Activated T-helper 2 cell treated with anti-CD3 and anti-CD28 coated beads, Interferon-gamma antibody, Interleukin-2, Interleukin-4, amounts not matched to agents 10 μg/mL and 5 μg/mL and 100 μg/mL, durations not matched to agents 14 hours and 24 hours and 36 hours (primary cell): ENCODE results near the gene OMA1. TPM values are rescaled to one million over a fixed set of nuclear protein-coding genes. Genes with fewer than 3 reads are reported as not detected.
A peak's percentile ranks its signal among the peaks of the same experiment; 100 is the strongest.
"Not testable (repeated sequence)": the region's sequence is repeated elsewhere in the genome, so short reads cannot be mapped to it uniquely, and the experiment has no call there.

Experiments used
- DNase-seq: peaks from one replicate; pipeline ENCODE4 v3.0.0; 2021; ENCODE audit warnings: low spot score
- H3K27ac Mint-ChIP-seq: one replicate; pipeline ENCODE4 v1.8.0; 2021; ENCODE audit warnings: mixed read lengths
- H3K27me3 Mint-ChIP-seq: one replicate; pipeline ENCODE4 v1.8.0; 2021; ENCODE audit warnings: low read depth, mixed read lengths
- H3K36me3 Mint-ChIP-seq: one replicate; pipeline ENCODE4 v1.8.0; 2021; ENCODE audit warnings: low read depth, mixed read lengths
- H3K4me1 Mint-ChIP-seq: one replicate; pipeline ENCODE4 v1.8.0; 2021; ENCODE audit warnings: low read depth, mixed read lengths
- H3K4me3 Mint-ChIP-seq: one replicate; pipeline ENCODE4 v1.8.0; 2021; ENCODE audit warnings: low read depth, mild to moderate bottlenecking, moderate library complexity, mixed read lengths
- H3K9me3 Mint-ChIP-seq: one replicate; pipeline ENCODE4 v1.8.0; 2021; ENCODE audit warnings: mixed read lengths
- intact Hi-C: fragments of 100-400 bp; cut with micrococcal nuclease; formaldehyde crosslinking; loops from one replicate; pipeline ENCODE4 v1.15.1; 2023
- total RNA-seq: library from RNA; stranded (reverse); gene quantifications from 2 replicates; pipeline ENCODE4 v1.2.3, GENCODE V29; 2022

OMA1 gene
- total RNA-seq, 1 donor from 2014 or later, result 10.2 TPM

DNA sequence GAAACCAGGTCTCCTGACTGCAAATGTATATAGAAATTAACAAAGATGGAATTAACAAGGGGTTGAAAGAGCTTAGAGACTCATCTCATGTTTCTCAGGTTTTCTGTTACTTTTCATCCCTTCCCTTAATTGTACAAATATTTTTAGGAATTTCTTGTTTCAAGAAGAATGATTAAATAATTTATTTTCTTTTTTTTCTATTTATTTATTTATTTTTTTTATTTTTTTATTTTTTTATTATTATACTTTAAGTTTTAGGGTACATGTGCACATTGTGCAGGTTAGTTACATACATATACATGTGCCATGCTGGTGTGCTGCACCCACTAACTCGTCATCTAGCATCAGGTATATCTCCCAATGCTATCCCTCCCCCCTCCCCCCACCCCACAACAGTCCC is 35.6 kb upstream of the OMA1 start:
- H3K36me3 Mint-ChIP-seq, H3K27ac Mint-ChIP-seq, DNase-seq, H3K9me3 Mint-ChIP-seq, intact Hi-C loops, H3K4me3 Mint-ChIP-seq: not testable (repeated sequence)
- H3K4me1 Mint-ChIP-seq, result peaks cover 34% of the 10 kb centered on the region
- peaks cover 53% of the 10 kb centered on the region for H3K27me3 Mint-ChIP-seq

DNA sequence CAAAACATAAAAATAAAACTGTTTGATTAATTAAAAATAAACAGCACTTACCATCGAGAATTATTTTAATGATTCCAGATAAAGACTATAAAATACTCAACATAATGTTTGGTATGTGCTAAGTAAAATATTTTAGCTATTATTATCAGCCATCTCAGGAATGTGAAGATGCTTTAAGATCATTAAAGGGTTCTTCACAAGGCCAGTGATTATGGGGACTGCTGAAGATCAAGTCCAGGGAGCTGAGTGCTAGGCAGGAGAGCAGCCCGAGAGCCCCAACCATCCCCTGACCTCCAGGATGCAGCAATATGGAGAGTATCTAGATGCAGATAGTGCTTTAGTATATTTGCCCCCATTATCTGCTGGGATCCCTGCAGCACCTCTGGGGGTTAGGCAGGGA is 35.1 kb upstream of the OMA1 start:
- intact Hi-C loops, result no loop called here
- H3K4me3 Mint-ChIP-seq, result no peak overlapping the region
- peaks cover 3% of the 10 kb centered on the region for H3K36me3 Mint-ChIP-seq
- no peak for DNase-seq
- peaks cover 50% of the 10 kb centered on the region for H3K27me3 Mint-ChIP-seq
- peaks cover 34% of the 10 kb centered on the region for H3K4me1 Mint-ChIP-seq
- H3K27ac Mint-ChIP-seq, result no peak overlapping the region
- no peaks in the 10 kb centered on the region for H3K9me3 Mint-ChIP-seq

DNA sequence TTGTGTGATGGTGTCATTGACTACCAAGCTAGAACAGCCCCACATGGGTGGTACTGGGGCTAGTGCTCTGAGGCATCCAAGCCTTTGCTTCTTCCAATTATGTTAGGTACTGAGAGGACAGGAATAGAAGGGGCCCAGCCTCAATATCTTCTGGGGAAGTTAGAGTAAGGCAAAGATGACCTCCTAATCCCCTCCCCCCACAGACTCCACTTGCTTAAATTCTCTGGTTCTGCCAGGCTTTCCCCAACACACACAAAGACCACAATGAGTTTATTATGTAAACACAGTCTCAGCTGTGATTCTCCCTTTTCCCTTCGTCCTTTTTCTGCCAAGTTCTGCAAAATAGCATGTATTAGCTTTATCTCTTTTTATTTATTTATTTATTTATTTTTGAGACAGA is 33.7 kb upstream of the OMA1 start:
- Mint-ChIP-seq H3K9me3 (no peaks in the 10 kb centered on the region), H3K4me3 (no peak overlapping the region), H3K36me3 (peaks cover 7% of the 10 kb centered on the region)

DNA sequence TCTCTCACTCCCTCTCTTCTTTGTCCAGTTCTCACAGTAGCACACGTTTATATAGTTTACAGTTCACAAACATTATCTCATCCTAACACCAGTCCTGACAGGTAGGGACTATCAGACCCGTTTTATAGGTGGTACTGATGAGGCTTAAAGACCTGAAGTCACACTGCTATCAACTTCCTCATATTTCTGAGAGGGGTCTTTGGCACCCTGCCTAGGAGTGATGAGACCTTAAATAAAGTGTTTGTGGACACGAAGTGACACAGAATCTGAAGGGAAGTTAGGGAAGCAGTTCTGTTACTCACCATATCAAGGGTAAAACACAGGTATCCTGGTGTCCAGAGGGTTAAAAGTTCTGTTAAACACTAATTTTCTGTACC is 31.1 kb upstream of the OMA1 start:
- no peak overlapping the region for H3K27ac Mint-ChIP-seq
- peak overlapping the region; percentile 64 for H3K4me3 Mint-ChIP-seq

More for the DNA sequence above, 33.7 kb upstream of the OMA1 start:
- Mint-ChIP-seq H3K27ac (no peak overlapping the region), H3K27me3 (peaks cover 55% of the 10 kb centered on the region), H3K4me1 (peaks cover 32% of the 10 kb centered on the region)
- intact Hi-C loops, result no loop called here
- no peak for DNase-seq

DNA sequence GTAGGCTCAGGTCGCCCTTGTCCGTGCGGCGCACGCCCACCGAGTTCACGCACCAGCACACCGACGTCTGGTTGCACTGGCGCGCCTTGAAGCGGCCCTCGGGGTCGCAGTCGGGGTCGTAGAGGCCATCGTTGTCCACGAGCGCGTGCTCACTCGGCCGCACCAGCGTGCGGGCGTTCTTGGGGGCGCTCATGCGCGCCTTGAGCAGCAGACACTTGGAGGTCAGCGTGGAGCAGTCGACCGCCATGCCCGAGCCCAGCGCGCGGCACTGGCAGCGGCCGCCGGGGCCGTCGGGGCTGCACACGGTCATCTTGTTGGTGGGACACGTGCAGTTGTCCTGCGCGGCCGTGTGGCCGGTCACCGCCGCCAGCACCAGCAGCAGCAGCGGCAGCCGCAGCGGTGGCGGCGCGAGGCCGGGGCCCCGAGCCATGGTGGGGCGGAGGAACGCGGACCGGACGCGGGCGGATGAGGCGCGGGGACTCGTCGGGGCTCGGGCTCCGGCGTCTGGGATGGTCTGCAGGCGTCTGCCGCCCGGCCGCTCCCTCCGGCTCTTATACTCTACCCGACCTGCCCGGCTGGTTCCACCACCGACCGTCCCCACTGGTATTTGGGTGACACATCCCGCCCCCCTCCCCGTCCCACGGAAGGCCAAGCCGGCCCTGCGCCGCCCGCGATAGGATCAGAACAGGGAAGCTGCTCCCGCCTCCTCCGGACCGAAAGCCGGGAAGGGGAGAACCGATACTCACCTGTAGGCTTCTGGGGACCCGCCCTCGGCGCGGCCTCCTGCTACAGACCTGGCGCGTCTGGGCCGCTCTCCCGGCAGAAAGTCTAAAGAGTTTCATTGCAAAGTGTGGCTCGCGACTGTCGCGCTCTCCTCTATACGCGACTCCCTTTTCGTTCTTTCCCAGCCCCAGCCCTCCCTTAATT is 30.5 kb upstream of the OMA1 start, which contains the start of gene TACSTD2:
Gene TACSTD2 (minus strand): TSS at position 526 of the 927 bp plus-strand sequence. CDS start 96 bp downstream, at position 430.
- H3K27ac Mint-ChIP-seq, result no peak within 1 kb of the TSS
- H3K9me3 Mint-ChIP-seq, result no peaks in the 10 kb centered on the region
- intact Hi-C loops, result loop anchor here (10.0 kb wide), 1 partner anchor 1152 kb away; the partner anchor contains the start of gene DAB1
- H3K27me3 Mint-ChIP-seq, result peaks cover 70% of the 10 kb centered on the region
- H3K4me1 Mint-ChIP-seq, result peaks cover 32% of the 10 kb centered on the region
- H3K36me3 Mint-ChIP-seq, result peaks cover 7% of the 10 kb centered on the region
- peak within 1 kb of the TSS; percentile 76 for H3K4me3 Mint-ChIP-seq
- DNase-seq, result no peak

More for the DNA sequence above, 31.1 kb upstream of the OMA1 start:
- Mint-ChIP-seq H3K9me3 (no peaks in the 10 kb centered on the region), H3K4me1 (peaks cover 32% of the 10 kb centered on the region), H3K27me3 (peaks cover 65% of the 10 kb centered on the region), H3K36me3 (peaks cover 7% of the 10 kb centered on the region)
- intact Hi-C loops, result loop anchor here (10.0 kb wide), 1 partner anchor 1153 kb away; the partner anchor contains the start of gene DAB1
- no peak for DNase-seq

DNA sequence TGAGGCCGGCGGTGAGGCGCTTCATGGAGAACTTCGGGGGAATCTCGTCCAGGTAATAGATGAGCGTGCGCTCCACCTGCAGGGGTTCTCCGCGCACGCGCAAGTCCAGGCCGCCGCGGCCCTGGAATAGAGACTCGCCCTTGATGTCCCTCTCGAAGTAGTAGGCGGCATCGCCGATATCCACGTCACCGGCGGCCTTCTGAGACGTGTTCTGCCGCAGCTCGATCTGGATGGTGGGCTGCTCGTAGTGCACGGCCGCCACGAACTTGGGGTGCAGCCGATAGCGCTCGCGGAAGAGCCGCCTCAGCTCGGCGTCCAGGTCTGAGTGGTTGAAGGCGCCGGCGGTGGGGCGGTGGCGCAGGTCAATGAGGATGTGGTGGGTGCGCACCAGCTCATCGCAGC is 29.8 kb upstream of the OMA1 start:
- H3K27me3 Mint-ChIP-seq, result peaks cover 72% of the 10 kb centered on the region
- peaks cover 7% of the 10 kb centered on the region for H3K36me3 Mint-ChIP-seq
- H3K9me3 Mint-ChIP-seq, result no peaks in the 10 kb centered on the region
- H3K27ac Mint-ChIP-seq, result no peak overlapping the region
- H3K4me3 Mint-ChIP-seq, result peak overlapping the region; percentile 76
- no peak for DNase-seq
- H3K4me1 Mint-ChIP-seq, result peaks cover 32% of the 10 kb centered on the region
- intact Hi-C loops, result loop anchor here (10.0 kb wide), 1 partner anchor 1152 kb away; the partner anchor contains the start of gene DAB1

DNA sequence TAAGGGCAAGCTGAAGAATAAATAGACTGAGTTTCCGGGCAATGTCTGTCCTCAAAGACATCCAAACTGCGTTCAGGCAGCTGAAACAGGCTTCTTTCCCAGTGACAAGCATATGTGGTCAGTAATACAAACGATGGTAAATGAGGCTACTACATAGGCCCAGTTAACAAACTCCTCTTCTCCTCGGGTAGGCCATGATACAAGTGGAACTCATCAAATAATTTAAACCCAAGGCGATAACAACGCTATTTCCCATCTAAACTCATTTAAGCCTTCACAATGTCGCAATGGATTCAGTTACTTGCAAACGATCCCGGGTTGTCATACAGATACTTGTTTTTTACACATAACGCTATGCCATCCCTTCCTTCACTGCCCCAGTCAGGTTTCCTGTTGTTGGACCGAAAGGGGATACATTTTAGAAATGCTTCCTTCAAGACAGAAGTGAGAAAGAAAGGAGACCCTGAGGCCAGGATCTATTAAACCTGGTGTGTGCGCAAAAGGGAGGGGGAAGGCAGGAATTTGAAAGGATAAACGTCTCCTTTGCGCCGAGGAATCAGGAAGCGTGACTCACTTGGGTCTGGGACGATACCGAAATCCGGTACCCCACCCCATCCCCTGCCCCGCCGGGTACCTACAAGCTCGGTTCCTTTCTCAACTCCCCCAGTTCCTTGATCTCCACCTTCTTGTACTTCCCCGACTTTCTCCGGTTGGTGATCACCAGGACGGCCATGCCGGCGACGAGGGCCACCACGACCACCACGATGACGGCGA is 29.2 kb upstream of the OMA1 start:
- Mint-ChIP-seq H3K36me3 (peaks cover 7% of the 10 kb centered on the region), H3K4me1 (peaks cover 32% of the 10 kb centered on the region), H3K9me3 (no peaks in the 10 kb centered on the region), H3K4me3 (peak overlapping the region; percentile 76), H3K27me3 (peaks cover 74% of the 10 kb centered on the region), H3K27ac (no peak overlapping the region)
- DNase-seq, result no peak
- intact Hi-C loops, result loop anchor here (10.0 kb wide), 1 partner anchor 1151 kb away; the partner anchor contains the start of gene DAB1

DNA sequence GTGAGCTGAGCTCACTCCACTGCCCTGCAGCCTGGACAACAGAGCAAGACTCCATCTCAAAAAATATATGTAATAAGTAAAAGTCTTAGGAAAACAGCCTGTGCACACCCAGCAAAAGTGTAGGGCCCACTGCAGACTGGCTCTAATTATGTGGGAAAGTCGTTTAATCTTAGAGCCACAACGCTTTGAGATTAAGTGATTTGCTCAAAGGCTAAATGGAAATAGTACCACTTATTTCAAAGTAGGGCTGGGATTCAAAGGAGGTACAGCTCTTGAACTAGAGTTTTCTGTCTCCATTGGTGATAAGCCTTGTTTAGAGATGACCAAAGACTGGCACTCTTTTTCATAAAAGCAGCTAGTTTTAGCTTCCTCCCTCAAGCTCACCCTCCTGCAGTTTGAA is 28.3 kb upstream of the OMA1 start:
- DNase-seq, result no peak
- Mint-ChIP-seq H3K27me3 (peaks cover 77% of the 10 kb centered on the region), H3K4me3 (no peak overlapping the region), H3K36me3 (peaks cover 7% of the 10 kb centered on the region), H3K27ac (no peak overlapping the region), H3K4me1 (peaks cover 32% of the 10 kb centered on the region), H3K9me3 (no peaks in the 10 kb centered on the region)
- intact Hi-C loops, result loop anchor here (10.0 kb wide), 1 partner anchor 1150 kb away; the partner anchor contains the start of gene DAB1

DNA sequence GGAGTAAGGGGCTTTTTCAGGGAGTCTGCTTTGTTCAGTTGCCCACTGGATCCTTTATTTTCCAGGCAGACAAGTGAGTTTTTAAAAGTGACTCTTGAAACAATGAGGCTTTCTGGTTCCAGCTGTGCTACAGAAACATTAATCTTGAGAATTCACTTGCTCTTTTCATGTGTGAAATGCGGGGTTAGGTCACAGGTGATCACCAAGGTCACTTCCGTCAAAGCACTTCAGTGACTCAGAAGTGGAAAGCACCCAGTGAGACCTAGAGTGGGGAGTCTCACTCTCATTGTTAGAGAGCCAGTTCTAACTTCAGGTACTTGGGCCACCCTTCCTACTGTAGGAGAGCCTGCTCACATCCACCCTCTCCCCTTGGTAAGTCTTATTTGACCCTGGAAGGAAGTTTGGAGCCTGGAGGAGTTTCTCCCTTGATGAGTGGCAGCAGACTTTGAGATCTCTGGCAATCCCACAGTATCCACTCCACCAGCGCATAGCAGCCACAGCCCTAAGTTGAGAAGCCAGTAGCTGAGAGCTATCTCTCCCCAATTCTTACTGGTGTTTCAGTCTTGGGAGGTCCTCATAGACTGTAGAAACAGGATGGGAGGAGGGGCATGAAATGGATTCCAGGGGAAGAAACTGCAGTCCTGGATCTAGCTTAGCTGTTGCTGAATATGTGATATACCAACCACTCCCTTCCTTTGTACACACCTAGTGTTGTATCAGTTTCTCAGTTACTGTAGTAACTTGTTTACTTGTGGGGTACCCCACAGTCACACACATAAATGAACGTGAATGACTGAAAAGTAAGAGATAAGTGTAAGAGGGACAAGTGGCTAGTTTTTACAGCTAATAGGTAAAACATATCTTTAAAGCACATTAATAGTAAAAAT is 27.4 kb upstream of the OMA1 start:
- no peak overlapping the region for H3K4me3 Mint-ChIP-seq
- H3K27ac Mint-ChIP-seq, result no peak overlapping the region
- intact Hi-C loops, result loop anchor here (1.0 to 10.0 kb wide), 3 partner anchors 28 to 1149 kb away; partner anchors contain the start of genes DAB1 and OMA1
- peaks cover 32% of the 10 kb centered on the region for H3K4me1 Mint-ChIP-seq
- H3K27me3 Mint-ChIP-seq, result peaks cover 75% of the 10 kb centered on the region
- no peaks in the 10 kb centered on the region for H3K9me3 Mint-ChIP-seq
- peak; percentile 42 for DNase-seq
- peaks cover 7% of the 10 kb centered on the region for H3K36me3 Mint-ChIP-seq

DNA sequence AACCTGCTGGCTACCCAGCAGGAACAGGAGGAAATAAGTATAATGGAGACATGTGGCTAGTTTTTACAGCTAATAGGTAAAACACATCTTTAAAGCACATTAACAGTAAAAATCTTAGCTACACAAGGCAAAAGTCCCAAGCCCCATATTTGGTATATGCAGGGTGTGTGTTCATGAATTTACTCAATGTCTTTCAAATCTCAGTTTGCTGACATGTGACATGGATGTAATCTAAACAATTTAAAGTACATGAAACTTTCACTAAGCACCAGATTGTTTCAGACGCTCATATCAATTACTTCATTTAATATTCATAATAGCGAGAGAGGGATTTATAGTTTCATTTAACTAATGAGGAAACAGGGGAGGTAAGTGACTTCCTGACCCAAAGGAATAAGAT is 26.6 kb upstream of the OMA1 start:
- peaks cover 30% of the 10 kb centered on the region for H3K4me1 Mint-ChIP-seq
- H3K27me3 Mint-ChIP-seq, result peaks cover 73% of the 10 kb centered on the region
- intact Hi-C loops, result loop anchor here (1.0 to 10.0 kb wide), 3 partner anchors 27 to 1148 kb away; partner anchors contain the start of genes DAB1 and OMA1
- H3K4me3 Mint-ChIP-seq, result no peak overlapping the region
- H3K36me3 Mint-ChIP-seq, result peaks cover 7% of the 10 kb centered on the region
- no peaks in the 10 kb centered on the region for H3K9me3 Mint-ChIP-seq
- no peak for DNase-seq
- no peak overlapping the region for H3K27ac Mint-ChIP-seq

DNA sequence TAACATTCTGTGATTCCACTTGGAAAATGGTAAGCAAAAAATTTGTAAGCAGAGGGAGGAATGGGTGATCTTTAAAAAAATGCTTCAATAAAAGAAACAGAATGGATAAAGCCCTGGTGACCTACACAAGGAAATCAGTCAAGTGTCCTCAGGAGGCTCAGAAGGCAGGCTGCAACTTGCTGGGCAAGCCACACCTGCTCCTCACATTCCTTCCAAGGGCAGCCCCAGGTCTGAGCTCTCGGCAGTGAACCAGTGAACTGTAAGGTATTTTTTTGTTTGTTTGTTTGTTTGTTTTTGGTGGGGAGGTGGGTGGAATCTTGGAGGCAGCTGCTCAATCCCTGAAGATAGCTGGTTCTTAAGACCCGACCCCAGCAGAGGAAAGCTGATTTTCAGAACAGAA is 26.2 kb upstream of the OMA1 start:
- intact Hi-C loops, result loop anchor here (1.0 to 10.0 kb wide), 3 partner anchors 26 to 1148 kb away; partner anchors contain the start of genes DAB1 and OMA1
- no peak overlapping the region for H3K4me3 Mint-ChIP-seq
- DNase-seq, result no peak
- H3K4me1 Mint-ChIP-seq, result peaks cover 26% of the 10 kb centered on the region
- H3K36me3 Mint-ChIP-seq, result peaks cover 7% of the 10 kb centered on the region
- H3K27me3 Mint-ChIP-seq, result peaks cover 70% of the 10 kb centered on the region
- H3K9me3 Mint-ChIP-seq, result no peaks in the 10 kb centered on the region
- no peak overlapping the region for H3K27ac Mint-ChIP-seq
